Upper lobe of left lung (tissue), 4 donors: ENCODE data around the gene FOXC2.

Source experiments
- EP300 ChIP-seq, 4 donors: sonication (generic); formaldehyde crosslinking; IDR thresholded peaks; one replicate each; pipeline ENCODE4 v1.5.1; 2017; ENCODE audit warnings: antibody characterized with exemption in 4 of 4, control low read depth in 2 of 4
- POLR2A ChIP-seq, 4 donors: fragments of 450-650 bp; IDR thresholded peaks; one replicate each; pipeline ENCODE4 v1.5.1; 2016 to 2017; ENCODE audit warnings: antibody characterized with exemption in 4 of 4, mild to moderate bottlenecking in 2 of 4
- TF ChIP-seq, protein P1 (sequence below), 6 experiments: fragments of 450-650 bp in 4 of 6; fragments of 200-600 bp in 2 of 6; sonication (generic) in 2 of 6; IDR thresholded peaks; one replicate each; pipeline ENCODE4 v1.5.1; 2016 to 2019; ENCODE audit warnings: antibody characterized with exemption in 6 of 6

GRCh38 chr16:86578061-86578599 is 11.5 kb downstream of the FOXC2 start, which contains the start of gene FOXL1:
- TF ChIP-seq, protein P1, sequence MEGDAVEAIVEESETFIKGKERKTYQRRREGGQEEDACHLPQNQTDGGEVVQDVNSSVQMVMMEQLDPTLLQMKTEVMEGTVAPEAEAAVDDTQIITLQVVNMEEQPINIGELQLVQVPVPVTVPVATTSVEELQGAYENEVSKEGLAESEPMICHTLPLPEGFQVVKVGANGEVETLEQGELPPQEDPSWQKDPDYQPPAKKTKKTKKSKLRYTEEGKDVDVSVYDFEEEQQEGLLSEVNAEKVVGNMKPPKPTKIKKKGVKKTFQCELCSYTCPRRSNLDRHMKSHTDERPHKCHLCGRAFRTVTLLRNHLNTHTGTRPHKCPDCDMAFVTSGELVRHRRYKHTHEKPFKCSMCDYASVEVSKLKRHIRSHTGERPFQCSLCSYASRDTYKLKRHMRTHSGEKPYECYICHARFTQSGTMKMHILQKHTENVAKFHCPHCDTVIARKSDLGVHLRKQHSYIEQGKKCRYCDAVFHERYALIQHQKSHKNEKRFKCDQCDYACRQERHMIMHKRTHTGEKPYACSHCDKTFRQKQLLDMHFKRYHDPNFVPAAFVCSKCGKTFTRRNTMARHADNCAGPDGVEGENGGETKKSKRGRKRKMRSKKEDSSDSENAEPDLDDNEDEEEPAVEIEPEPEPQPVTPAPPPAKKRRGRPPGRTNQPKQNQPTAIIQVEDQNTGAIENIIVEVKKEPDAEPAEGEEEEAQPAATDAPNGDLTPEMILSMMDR (IDR thresholded peaks at IDR 0.05) = no peak
- TF ChIP-seq EP300 (IDR thresholded peaks at IDR 0.05) = no peak
- no peak for TF ChIP-seq POLR2A (IDR thresholded peaks at IDR 0.05)
